AG09319 (cell line): ENCODE data around the gene NRIP2.

Source experiments
- DNase-seq: peaks from one replicate; pipeline ENCODE4 v3.0.0-alpha.2; 2010; ENCODE audit warnings: low read depth; ENCODE audit errors: extremely low read depth
- TF ChIP-seq, protein P1 (sequence below): IDR thresholded peaks from 2 replicates; pipeline ENCODE4 v1.5.1; 2011; ENCODE audit warnings: low read depth, mild to moderate bottlenecking, inconsistent platforms, low read length, moderate library complexity

Gene NRIP2

DNA sequence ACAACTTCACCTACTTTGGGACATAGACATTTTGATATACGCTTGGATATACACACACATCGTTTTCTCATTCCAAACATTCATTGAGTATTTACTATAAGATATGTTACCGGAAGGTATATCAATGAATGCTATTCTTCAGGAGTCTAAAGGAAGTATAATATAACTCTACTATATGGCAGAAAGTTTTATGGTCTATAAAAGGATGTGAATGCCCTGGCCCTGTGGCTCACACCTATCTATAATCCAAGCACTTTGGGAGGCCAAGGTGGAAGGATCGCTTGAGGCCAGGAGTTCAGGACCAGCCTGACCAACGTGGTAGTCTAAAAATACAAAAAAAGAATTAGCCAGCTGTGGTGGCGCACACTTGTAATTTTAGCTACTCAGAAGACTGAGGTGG lies 5.6 kb downstream of the NRIP2 start:
- TF ChIP-seq, protein P1, sequence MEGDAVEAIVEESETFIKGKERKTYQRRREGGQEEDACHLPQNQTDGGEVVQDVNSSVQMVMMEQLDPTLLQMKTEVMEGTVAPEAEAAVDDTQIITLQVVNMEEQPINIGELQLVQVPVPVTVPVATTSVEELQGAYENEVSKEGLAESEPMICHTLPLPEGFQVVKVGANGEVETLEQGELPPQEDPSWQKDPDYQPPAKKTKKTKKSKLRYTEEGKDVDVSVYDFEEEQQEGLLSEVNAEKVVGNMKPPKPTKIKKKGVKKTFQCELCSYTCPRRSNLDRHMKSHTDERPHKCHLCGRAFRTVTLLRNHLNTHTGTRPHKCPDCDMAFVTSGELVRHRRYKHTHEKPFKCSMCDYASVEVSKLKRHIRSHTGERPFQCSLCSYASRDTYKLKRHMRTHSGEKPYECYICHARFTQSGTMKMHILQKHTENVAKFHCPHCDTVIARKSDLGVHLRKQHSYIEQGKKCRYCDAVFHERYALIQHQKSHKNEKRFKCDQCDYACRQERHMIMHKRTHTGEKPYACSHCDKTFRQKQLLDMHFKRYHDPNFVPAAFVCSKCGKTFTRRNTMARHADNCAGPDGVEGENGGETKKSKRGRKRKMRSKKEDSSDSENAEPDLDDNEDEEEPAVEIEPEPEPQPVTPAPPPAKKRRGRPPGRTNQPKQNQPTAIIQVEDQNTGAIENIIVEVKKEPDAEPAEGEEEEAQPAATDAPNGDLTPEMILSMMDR = no peak
- no peak for DNase-seq

DNA sequence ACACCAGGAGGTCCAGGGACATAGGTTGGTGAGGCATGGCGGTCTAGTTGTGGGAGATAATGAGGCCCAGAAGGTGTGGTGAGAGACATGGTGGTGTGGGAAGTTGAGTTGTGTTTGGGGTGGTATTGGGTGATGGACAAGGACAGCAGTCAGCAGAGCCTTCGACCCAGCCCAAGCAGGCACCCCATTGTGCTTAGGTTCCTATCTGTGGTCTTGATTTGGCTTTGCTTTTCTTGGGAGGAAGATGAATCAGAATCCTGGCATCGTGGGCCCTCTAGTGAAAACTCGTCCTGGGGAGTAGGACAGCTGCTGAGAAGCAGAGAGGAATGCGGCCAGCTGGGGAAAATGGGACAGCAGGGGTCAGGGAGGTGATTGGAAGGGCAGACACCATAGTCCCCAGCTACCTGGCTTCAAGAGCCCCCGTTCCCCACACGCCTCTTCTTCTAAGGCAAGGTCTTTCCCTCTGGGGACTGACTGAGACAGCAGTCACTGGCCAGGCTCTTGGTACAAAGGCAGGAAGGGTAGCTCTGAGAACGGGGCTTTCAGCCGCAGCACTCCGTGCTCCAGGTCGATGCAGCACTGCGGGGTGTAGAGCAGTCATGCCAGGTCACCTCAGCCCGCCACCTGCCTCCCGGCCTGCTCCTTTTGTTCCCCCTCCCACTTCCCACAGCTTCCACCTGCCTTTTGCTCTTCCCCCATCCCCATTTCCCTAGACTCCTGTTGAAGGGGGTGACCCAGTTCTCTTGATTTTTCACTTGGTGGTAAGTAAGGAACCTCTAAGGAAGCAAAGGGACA lies 7.9 kb downstream of the NRIP2 start:
- no peak for DNase-seq
- TF ChIP-seq, protein P1 = no peak

DNA sequence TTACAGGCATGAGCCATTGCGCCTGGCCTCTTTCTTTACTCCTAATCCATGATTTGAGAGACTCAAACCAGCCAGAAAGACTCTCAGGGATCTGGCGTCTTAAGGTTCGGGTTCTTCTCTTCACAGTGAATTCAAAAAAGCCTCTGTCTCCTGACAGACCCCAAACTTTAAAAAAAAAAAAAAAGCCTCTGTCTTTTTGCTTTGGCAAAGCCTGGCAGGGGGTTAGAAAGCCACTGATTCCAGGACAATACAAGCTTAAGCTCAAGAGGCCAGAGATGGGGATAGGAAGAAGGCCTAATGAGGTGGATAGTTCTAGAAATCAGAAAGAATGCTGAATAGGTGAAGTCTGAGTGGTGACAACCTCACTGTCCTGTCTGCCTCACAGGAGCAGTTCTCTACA lies 8.8 kb downstream of the NRIP2 start:
- TF ChIP-seq, protein P1 = no peak
- no peak for DNase-seq

GRCh38 chr12:2825132-2825531 lies 9.7 kb downstream of the NRIP2 start:
- no peak for DNase-seq
- TF ChIP-seq, protein P1 = no peak

- DNase-seq = no peak
- TF ChIP-seq, protein P1 = no peak
Observed at GRCh38 chr12:2824541-2824940, 10.3 kb downstream of the NRIP2 start.

GRCh38 chr12:2823483-2823882 lies 11.4 kb downstream of the NRIP2 start:
- TF ChIP-seq, protein P1 = no peak
- DNase-seq = no peak

DNA sequence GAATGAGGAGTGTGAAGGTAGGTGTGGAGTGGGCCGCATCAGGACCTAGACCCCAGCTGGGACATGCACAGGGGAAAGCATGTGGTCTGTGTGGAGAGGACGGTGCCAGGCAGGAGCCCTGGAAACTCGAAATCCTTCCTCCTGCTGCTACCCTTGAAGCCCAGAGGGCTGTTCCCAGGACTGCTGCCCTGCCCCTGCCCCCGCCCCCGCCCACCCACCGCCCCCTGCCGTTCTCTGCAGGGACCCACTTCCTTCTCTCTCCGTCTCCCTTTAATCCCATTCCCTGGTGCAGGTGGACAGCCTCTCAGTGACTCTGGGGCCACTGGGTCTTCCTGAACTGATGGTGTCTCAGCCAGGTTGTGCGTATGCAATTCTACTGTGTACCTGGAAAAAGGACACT lies 14.4 kb downstream of the NRIP2 start:
- DNase-seq = no peak
- TF ChIP-seq, protein P1 = no peak
